ELF-1 (cell line): ENCODE data around the gene ZNF324.

ENCODE experiments used
- DNase-seq: peaks from one replicate; pipeline ENCODE4 v3.0.0-alpha.2; 2016; ENCODE audit warnings: low read depth, low spot score

ZNF324 gene

DNA sequence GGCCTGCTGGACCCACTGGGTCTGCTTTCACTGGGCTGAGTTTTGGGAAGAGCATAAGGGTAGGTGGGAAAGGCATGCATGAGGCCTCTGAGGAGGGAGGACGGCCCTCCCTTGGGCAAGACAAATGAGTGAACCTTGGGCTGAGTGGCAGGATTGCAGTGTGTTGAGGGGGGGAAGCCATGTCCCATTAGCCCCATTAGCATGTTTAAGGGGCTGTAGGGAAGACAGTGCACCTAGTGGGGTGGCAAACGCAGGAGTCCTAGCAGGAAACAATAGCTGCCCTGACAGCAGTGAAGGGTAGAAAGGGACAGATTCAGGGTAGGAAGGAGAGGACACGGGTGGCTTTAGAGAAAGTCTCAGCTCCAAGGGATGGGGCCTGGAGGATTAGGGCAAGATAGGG lies 55.8 kb downstream of the ZNF324 start:
- no peak for DNase-seq
